Activated CD4-positive, alpha-beta T cell treated with anti-CD3 and anti-CD28 coated beads for 48 hours (primary cell): ENCODE data around the gene LMNB1.
"Not testable (repeated sequence)": the region's sequence is repeated elsewhere in the genome, so short reads cannot be mapped to it uniquely, and the experiment has no call there.

Experiments
- DNase-seq: peaks from one replicate; pipeline ENCODE4 v3.0.0-alpha.2; 2020

The LMNB1 gene

GRCh38 chr5:126780165-126780827 lies 3.4 kb downstream of the LMNB1 start:
- DNase-seq = peak; percentile 56

- DNase-seq = peak; percentile 36
Measured at GRCh38 chr5:126788409-126788808, 11.5 kb downstream of the LMNB1 start.

- DNase-seq = no peak
Measured at GRCh38 chr5:126793097-126793496, 16.2 kb downstream of the LMNB1 start.

- DNase-seq = not testable (repeated sequence)
Measured at GRCh38 chr5:126793648-126794047, 16.7 kb downstream of the LMNB1 start.

- DNase-seq = no peak
Measured at GRCh38 chr5:126794157-126794828, 17.4 kb downstream of the LMNB1 start.

GRCh38 chr5:126799780-126800179 lies 22.8 kb downstream of the LMNB1 start:
- no peak for DNase-seq

- DNase-seq = no peak
Measured at GRCh38 chr5:126801174-126801991, 24.4 kb downstream of the LMNB1 start.

- DNase-seq = no peak
Measured at GRCh38 chr5:126801992-126802294, 25.0 kb downstream of the LMNB1 start.

- no peak for DNase-seq
Measured at GRCh38 chr5:126805063-126805462, 28.1 kb downstream of the LMNB1 start.

GRCh38 chr5:126808521-126808988 lies 31.6 kb downstream of the LMNB1 start:
- no peak for DNase-seq

GRCh38 chr5:126809916-126810315 lies 33.0 kb downstream of the LMNB1 start:
- DNase-seq = no peak

- DNase-seq = no peak
Measured at GRCh38 chr5:126810596-126811380, 33.9 kb downstream of the LMNB1 start.

- peak; percentile 47 for DNase-seq
Measured at GRCh38 chr5:126811515-126812198, 34.7 kb downstream of the LMNB1 start.

- peak; percentile 24 for DNase-seq
Measured at GRCh38 chr5:126812199-126812570, 35.2 kb downstream of the LMNB1 start.

- DNase-seq = not testable (repeated sequence)
Measured at GRCh38 chr5:126813799-126814198, 36.9 kb downstream of the LMNB1 start.

- DNase-seq = no peak
Measured at GRCh38 chr5:126814721-126815404, 37.9 kb downstream of the LMNB1 start.

GRCh38 chr5:126816649-126817048 lies 39.7 kb downstream of the LMNB1 start:
- DNase-seq = no peak

- no peak for DNase-seq
Measured at GRCh38 chr5:126818736-126819135, 41.8 kb downstream of the LMNB1 start.

- no peak for DNase-seq
Measured at GRCh38 chr5:126819253-126819652, 42.3 kb downstream of the LMNB1 start.

GRCh38 chr5:126826619-126827215 lies 49.8 kb downstream of the LMNB1 start:
- no peak for DNase-seq

- no peak for DNase-seq
Measured at GRCh38 chr5:126829098-126829497, 52.2 kb downstream of the LMNB1 start.
